ENCODE measurements around the gene TMEM184C. TPM values are rescaled to one million over a fixed set of nuclear protein-coding genes. Genes with fewer than 3 reads are reported as not detected.

TMEM184C gene
- polyA plus RNA-seq, 1 donor from 2014 or later, result 24.1 TPM

DNA sequence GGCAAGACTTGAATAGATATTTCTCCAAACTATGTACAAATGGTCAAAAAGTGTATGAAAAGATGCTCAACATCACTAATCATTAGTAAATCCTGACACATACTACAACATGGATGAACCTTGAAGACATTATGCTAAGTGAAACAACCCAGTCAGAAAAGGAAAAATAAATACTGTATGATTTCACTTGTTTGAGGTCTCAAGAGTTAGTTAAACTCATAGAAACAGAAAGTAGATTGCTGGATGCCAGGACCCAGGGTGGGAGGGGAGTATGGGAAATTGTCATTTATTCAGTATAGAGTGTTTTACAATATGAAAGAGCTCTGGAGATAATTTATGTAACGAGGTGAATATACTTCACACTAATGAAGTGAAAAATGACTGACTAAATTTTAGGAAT is 34.4 kb downstream of the TMEM184C start:
- H3K27me3 Mint-ChIP-seq, result no peaks in the 10 kb centered on the region
- no peak overlapping the region for H3K4me3 Mint-ChIP-seq
- peaks cover 4 to 15% (median 4%) of the 10 kb centered on the region in 3 donors for H3K4me1 Mint-ChIP-seq
- peaks cover 11% of the 10 kb centered on the region for H3K36me3 Mint-ChIP-seq
- H3K9me3 Mint-ChIP-seq, result no peaks in the 10 kb centered on the region
- H3K27ac Mint-ChIP-seq, result no peak overlapping the region

GRCh38 chr4:147655639-147656038 is 38.4 kb downstream of the TMEM184C start:
- H3K4me1 Mint-ChIP-seq, result peaks cover 2 to 4% (median 3%) of the 10 kb centered on the region in 3 donors
- no peak overlapping the region for H3K27ac Mint-ChIP-seq
- no peaks in the 10 kb centered on the region for H3K9me3 Mint-ChIP-seq
- no peak overlapping the region for H3K4me3 Mint-ChIP-seq
- peaks cover 14% of the 10 kb centered on the region for H3K36me3 Mint-ChIP-seq
- no peaks in the 10 kb centered on the region for H3K27me3 Mint-ChIP-seq

- Mint-ChIP-seq H3K27ac (no peak overlapping the region), H3K36me3 (peaks cover 18% of the 10 kb centered on the region), H3K4me1 (no peaks in the 10 kb centered on the region), H3K4me3 (no peak overlapping the region), H3K9me3 (no peaks in the 10 kb centered on the region), H3K27me3 (no peaks in the 10 kb centered on the region)
Measured at GRCh38 chr4:147658501-147658900, 41.3 kb downstream of the TMEM184C start.

- Mint-ChIP-seq H3K36me3 (peaks cover 14% of the 10 kb centered on the region), H3K4me1 (peaks cover 0 to 3% (median 0%) of the 10 kb centered on the region in 3 donors), H3K27me3 (no peaks in the 10 kb centered on the region), H3K4me3 (no peak overlapping the region), H3K9me3 (no peaks in the 10 kb centered on the region), H3K27ac (no peak overlapping the region)
Measured at GRCh38 chr4:147674073-147674472, 56.9 kb downstream of the TMEM184C start.

- no peaks in the 10 kb centered on the region for H3K9me3 Mint-ChIP-seq
- no peaks in the 10 kb centered on the region for H3K27me3 Mint-ChIP-seq
- no peak overlapping the region for H3K4me3 Mint-ChIP-seq
- H3K27ac Mint-ChIP-seq, result no peak overlapping the region
- peaks cover 14% of the 10 kb centered on the region for H3K36me3 Mint-ChIP-seq
- peaks cover 0 to 3% (median 0%) of the 10 kb centered on the region in 3 donors for H3K4me1 Mint-ChIP-seq
Measured at GRCh38 chr4:147674496-147674895, 57.3 kb downstream of the TMEM184C start.

DNA sequence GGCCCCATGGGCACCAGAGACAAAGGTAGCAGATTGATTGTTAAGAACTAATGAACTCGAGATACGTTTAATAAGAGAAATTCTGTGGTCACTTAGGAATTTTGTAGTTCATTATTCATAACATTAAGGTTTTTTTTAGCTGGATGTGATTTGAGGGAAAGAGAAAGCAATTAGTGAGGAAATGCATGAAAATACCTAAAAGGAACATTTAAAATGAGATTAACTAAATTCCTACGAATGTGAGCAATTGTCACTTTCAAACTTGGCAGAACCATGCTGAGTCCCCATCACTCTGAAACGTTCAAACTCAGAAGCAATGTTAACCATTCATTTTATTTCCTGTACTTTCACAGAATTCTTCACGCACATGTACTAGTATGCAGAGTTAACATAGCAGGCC is 60.9 kb downstream of the TMEM184C start:
- H3K9me3 Mint-ChIP-seq, result no peaks in the 10 kb centered on the region

DNA sequence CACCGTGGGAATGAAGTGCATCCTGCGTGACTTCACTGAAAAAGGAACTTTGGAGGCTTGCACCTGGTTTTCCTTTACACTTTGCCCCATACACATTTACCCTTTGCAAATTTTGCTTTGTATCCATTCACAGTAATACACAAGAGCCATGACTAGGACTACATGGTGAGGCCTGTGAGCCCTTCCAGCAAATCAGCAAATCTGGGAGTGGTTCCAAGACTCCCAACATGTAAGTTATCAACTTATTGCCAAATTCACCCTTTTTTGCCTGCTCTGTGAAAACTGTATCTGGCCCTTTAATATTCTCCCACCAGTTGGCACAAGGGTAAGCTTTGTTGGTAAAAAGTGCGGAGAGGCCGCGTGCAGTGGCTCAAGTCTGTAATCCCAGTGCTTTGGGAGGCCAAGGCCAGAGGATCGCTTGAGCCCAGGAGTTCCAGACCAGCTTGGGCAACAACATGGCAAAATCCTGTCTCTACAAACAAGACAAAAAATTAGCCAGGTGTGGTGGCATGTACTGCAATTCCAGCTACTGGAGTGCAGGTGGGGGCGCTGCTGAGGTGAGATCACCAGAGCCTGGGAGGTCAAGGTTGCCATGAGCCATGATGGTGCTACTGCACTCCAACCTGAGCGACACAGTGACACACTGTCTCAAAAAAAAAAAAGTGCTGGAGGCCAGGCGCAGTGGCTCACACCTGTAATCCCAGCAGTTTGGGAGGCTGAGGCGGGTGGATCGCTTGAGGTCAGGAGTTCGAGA is 61.8 kb downstream of the TMEM184C start:
- Mint-ChIP-seq H3K27ac (no peak overlapping the region), H3K9me3 (no peaks in the 10 kb centered on the region), H3K4me3 (no peak overlapping the region), H3K27me3 (no peaks in the 10 kb centered on the region), H3K36me3 (peaks cover 7% of the 10 kb centered on the region), H3K4me1 (peaks cover 12 to 17% (median 17%) of the 10 kb centered on the region in 3 donors)

More for the DNA sequence above, 60.9 kb downstream of the TMEM184C start:
- Mint-ChIP-seq H3K27me3 (no peaks in the 10 kb centered on the region), H3K4me1 (peaks cover 9 to 14% (median 14%) of the 10 kb centered on the region in 3 donors), H3K27ac (no peak overlapping the region), H3K36me3 (peaks cover 7% of the 10 kb centered on the region), H3K4me3 (no peak overlapping the region)

GRCh38 chr4:147682755-147683154 is 65.6 kb downstream of the TMEM184C start:
- H3K36me3 Mint-ChIP-seq, result peaks cover 7% of the 10 kb centered on the region
- peak overlapping the region in 2 of 3 donors; percentile 25 to 88 for H3K27ac Mint-ChIP-seq
- H3K27me3 Mint-ChIP-seq, result peaks cover 5% of the 10 kb centered on the region
- peak overlapping the region; percentile 94 to 98 (median 96) for H3K4me3 Mint-ChIP-seq
- no peaks in the 10 kb centered on the region for H3K9me3 Mint-ChIP-seq
- H3K4me1 Mint-ChIP-seq, result peaks cover 16 to 25% (median 25%) of the 10 kb centered on the region in 3 donors

- peak overlapping the region; percentile 88 to 98 (median 97) for H3K27ac Mint-ChIP-seq
- peaks cover 5% of the 10 kb centered on the region for H3K27me3 Mint-ChIP-seq
- peak overlapping the region; percentile 94 to 98 (median 96) for H3K4me3 Mint-ChIP-seq
- peaks cover 3% of the 10 kb centered on the region for H3K36me3 Mint-ChIP-seq
- peaks cover 16 to 25% (median 23%) of the 10 kb centered on the region in 3 donors for H3K4me1 Mint-ChIP-seq
- H3K9me3 Mint-ChIP-seq, result no peaks in the 10 kb centered on the region
Measured at GRCh38 chr4:147683188-147683591, 66.0 kb downstream of the TMEM184C start.

GRCh38 chr4:147683717-147684700 is 66.8 kb downstream of the TMEM184C start, which contains the start of gene PRMT9:
Gene PRMT9, minus strand, starts transcription at chr4:147684163. Its CDS starts 176 bp downstream, at chr4:147683987.
- H3K4me3 Mint-ChIP-seq, result peak within 1 kb of the TSS; percentile 94 to 98 (median 96)
- peaks cover 3% of the 10 kb centered on the region for H3K36me3 Mint-ChIP-seq
- H3K27me3 Mint-ChIP-seq, result peaks cover 6% of the 10 kb centered on the region
- no peaks in the 10 kb centered on the region for H3K9me3 Mint-ChIP-seq
- H3K4me1 Mint-ChIP-seq, result peaks cover 16 to 25% (median 23%) of the 10 kb centered on the region in 3 donors
- H3K27ac Mint-ChIP-seq, result peak within 1 kb of the TSS; percentile 88 to 98 (median 97)

DNA sequence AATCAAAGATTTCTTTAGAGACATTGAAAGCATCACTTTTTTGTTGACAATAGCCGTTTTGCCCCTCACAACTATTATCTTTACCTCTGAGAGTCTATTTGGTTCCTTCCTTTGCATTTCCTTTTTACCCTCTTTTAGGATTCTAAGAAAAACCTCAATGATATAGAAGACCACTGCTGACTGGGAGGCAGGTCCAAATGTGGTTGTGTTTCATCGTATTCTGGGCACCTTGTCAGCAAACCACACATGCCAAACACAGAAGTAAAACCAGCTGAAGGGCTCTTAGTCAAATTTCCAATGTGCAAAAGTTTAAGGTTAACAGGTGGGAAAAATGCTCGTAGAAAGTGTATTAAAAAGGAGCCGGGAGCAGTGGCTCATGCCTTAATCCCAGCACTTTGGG is 71.9 kb downstream of the TMEM184C start:
- Mint-ChIP-seq H3K9me3 (no peaks in the 10 kb centered on the region), H3K36me3 (no peaks in the 10 kb centered on the region), H3K27me3 (peaks cover 17% of the 10 kb centered on the region), H3K4me1 (peaks cover 3 to 8% (median 8%) of the 10 kb centered on the region in 3 donors), H3K4me3 (peak overlapping the region in 1 of 4 donors; percentile 38), H3K27ac (no peak overlapping the region)

GRCh38 chr4:147691820-147692219 is 74.6 kb downstream of the TMEM184C start:
- Mint-ChIP-seq H3K9me3 (no peaks in the 10 kb centered on the region), H3K4me3 (no peak overlapping the region), H3K27me3 (peaks cover 24% of the 10 kb centered on the region), H3K27ac (no peak overlapping the region), H3K4me1 (no peaks in the 10 kb centered on the region), H3K36me3 (no peaks in the 10 kb centered on the region)

DNA sequence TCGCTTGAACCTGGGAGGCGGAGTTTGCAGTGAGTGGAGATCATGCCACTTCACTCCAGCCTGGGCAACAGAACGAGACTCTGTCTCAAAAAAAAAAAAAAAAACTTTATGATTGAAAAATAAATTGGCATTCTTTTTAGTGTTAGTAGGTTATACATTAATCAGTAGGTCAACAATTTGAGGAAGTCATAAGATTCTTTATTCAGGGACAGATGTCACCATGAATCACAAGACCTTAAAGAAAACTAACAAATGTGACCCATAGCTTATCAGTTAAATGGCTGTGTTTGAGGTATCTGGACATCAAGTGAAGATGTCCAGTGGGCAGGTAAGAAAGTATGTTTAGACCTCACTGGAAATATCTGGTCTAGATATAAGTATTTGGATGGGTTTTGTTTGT is 76.0 kb downstream of the TMEM184C start:
- H3K36me3 Mint-ChIP-seq, result no peaks in the 10 kb centered on the region
- peaks cover 0 to 2% (median 0%) of the 10 kb centered on the region in 3 donors for H3K9me3 Mint-ChIP-seq
- H3K4me3 Mint-ChIP-seq, result no peak overlapping the region
- no peak overlapping the region for H3K27ac Mint-ChIP-seq
- no peaks in the 10 kb centered on the region for H3K4me1 Mint-ChIP-seq
- H3K27me3 Mint-ChIP-seq, result peaks cover 26% of the 10 kb centered on the region

DNA sequence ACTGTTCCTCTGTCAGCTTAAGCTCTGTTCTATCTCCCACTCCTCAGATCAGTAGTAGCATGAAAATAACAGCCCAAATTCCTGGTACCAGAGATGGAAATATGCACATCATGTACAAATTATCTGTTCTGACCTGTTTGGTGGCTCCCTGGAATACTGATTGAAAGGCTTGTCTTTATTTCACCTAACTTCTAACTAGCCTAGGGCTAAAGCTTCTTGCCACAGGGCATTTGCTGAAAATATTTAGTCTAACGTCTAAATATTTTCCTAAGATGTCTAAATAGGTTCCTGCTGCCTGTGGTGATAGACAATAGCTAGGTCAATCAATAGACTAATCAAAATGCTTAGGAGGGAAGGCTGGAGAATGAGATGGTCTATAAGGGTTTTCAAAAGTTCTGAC is 79.7 kb downstream of the TMEM184C start:
- Mint-ChIP-seq H3K9me3 (peaks cover 0 to 8% (median 0%) of the 10 kb centered on the region in 3 donors), H3K27me3 (peaks cover 18% of the 10 kb centered on the region), H3K36me3 (no peaks in the 10 kb centered on the region), H3K4me1 (no peaks in the 10 kb centered on the region), H3K4me3 (no peak overlapping the region), H3K27ac (no peak overlapping the region)

DNA sequence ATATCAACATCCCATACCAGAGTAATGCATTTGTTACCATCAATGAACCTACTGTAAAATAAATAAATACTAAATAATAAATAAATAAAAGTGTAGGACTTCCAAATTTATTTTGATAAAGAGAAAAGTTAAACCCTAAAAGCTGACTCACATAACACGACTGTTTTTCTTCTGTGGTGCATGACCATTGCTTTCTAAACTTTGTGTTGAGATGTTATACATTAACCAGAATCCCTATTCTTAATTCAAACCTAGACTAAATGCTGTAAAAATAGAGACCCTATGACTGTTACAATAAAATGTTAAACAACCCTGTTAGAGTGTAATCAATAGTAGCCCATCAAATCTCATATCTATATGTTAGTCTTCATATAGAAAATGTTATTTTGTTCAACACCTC is 87.6 kb downstream of the TMEM184C start:
- H3K36me3 Mint-ChIP-seq, result no peaks in the 10 kb centered on the region
- H3K27ac Mint-ChIP-seq, result no peak overlapping the region
- peaks cover 0 to 3% (median 0%) of the 10 kb centered on the region in 3 donors for H3K4me1 Mint-ChIP-seq
- H3K27me3 Mint-ChIP-seq, result peaks cover 2% of the 10 kb centered on the region
- H3K9me3 Mint-ChIP-seq, result peaks cover 0 to 4% (median 0%) of the 10 kb centered on the region in 3 donors
- H3K4me3 Mint-ChIP-seq, result no peak overlapping the region
